DMS79 treated with DMSO at 0.1 percent for 48 hours (cell line): ENCODE results near the gene CHURC1.

Source experiments
- DNase-seq: peaks from one replicate; lab custom pipeline; 2025; lab: John Stamatoyannopoulos, UW

CHURC1 gene

DNA sequence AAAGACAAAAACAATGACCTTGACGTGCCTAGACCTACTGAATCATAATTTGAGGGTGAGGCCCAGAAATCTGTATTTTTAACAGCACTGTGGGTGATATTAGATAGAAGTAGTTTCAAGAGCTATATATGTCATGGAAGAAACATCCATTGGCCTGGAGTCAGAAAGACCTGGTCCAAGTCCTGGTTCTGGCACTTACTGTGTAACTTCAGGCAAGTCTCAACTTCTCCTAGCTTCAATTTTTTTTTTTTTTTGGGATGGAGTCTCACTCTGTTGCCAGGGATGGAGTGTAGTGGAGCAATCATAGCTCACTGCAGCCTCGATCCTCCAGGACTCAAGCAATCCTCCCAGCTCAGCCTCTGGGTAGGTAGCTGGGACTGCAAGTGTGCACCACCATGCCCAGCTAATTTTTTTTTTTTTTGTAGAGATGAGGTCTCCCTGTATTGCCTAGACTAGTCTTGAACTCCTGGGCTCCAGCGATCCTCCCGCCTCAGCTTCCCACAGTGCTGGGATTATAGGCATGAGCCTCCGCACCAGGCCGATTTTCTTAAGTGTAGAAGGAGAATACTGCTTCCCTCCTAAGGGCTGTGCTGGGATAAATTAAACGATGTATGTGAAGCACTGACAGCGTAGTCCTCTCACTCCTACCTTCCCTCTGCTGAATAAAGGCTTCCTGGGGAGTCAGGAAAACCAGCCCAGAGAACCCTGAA lies 42.6 kb downstream of the CHURC1 start:
- no peak for DNase-seq

DNA sequence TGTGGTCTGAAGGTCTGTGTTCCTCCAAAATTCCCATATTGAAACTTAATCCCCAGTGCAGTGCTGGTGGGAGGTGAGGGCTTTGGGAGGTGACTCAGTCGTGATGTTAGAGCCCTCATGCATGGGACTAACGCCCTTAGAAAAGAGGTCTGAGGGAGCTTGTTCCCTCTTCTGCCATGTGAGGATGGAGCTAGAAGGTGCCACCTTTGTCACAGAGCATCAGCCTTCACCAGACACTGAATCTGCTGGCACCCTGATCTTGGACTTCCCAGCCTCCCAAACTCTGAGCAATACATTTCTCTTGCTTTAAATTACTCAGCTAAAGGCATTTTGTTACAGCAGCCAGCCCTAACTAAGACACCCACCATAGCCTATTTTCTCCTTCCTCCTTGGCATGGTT lies 43.9 kb downstream of the CHURC1 start:
- no peak for DNase-seq

DNA sequence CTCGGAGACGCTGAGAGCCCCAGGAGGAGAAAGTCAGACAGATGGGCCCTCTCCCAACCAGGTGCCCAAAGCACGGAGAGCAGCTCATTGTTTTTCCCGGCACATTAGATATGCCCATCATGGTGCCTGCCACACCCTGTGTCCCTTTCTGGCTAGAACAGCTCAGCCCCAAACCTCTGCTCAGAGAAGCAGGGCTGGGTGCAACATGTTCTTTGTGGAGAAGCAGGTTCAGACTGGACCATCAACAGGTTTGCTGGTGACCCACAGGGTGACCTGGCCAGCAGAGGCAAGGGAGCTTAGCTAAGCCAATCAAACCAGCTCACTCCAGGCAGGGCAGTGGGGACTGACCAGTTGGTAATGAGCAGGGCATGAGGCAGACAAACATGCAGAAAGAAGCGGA lies 44.5 kb downstream of the CHURC1 start:
- DNase-seq: no peak

GRCh38 chr14:64960762-64961276 lies 46.6 kb downstream of the CHURC1 start:
- DNase-seq: peak; percentile 96

DNA sequence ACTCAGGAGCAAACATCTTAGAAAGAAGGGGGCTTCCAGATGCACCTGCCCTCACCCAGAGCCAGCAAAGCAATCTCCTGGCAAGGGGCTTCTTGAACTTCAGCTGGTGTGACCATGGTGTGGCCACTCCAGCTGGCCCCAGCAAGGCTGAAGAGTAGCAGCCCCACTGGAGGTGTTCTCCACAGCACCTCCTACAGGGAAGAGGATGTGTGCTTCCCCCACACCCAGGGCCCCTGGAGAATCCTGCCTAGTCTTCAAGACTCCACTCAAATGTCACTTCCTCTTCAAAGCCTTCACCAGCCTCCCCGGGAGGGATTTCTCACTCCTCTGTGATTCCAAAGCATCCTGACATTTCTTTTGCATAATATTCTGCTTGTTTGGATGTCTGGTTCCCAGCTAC lies 49.4 kb downstream of the CHURC1 start:
- DNase-seq: no peak

DNA sequence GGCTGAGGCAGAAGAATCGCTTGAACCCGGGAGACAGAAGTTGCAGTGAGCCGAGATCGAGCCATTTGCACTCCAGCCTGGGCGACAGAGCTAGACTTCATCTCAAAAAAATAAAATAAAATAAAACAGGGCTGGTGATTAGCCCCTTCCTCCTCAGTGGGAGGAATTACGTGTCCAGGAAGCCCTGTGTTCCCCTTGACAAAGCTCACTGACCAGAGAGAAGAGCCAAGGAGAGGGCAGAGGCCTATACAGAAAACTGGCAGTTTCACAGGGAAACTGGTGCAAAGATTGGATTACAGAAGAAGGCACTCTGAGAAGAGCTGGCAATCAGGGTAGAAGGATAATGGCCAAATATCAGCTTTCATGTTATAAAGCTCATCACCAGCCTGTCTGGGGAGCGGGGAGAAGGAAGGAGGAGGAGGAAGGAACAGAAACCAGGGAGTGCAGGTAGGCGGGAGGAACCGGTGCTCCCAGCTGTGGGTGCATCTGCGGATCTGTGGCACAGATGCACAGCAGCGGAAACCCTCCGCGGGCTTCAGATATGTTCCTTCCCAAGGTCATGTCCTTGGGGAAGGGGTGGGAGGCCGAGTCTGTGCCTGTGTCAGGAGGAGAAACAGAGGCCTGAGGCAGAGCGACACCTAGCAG lies 51.2 kb downstream of the CHURC1 start:
- DNase-seq: no peak

- no peak for DNase-seq
Measured at GRCh38 chr14:64966976-64967375, 52.7 kb downstream of the CHURC1 start.

DNA sequence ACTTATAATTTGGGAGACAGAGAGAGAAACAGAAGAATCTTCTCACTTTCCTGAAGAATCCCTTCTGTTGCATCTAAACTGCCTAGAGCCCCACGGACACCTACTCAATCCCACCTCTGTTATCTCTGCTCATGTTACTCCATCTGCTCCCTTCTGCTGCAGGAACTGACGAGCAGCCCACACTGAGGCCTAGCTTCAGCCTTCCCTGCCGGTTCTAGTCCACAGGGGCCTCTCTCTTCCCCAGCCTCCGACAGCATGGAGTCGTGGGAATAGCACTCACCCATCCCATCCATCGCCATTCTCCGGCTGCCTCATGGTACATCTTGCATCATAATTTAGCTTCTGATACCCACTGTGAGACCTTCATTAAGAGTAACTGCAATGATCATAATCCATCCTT lies 53.9 kb downstream of the CHURC1 start:
- no peak for DNase-seq

DNA sequence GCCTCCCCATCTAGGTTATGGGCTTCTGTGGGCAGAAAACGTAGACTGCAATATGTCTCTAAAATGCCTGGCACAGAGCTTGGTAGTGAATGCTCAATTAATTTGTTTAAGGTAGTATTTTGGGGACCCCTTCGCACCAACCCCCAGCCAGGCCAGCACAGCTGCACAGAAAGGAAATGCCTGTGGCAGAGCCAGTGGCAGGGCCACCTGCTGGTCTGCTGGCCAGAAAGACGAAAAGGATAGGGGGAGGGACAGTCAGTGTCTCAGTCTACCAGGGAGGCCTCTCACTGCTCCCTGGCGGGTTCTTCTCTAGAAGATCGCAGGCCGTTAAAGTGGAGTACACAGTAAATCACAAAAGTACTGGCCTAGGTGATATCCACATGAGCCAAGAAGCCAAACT lies 54.4 kb downstream of the CHURC1 start:
- no peak for DNase-seq

DNA sequence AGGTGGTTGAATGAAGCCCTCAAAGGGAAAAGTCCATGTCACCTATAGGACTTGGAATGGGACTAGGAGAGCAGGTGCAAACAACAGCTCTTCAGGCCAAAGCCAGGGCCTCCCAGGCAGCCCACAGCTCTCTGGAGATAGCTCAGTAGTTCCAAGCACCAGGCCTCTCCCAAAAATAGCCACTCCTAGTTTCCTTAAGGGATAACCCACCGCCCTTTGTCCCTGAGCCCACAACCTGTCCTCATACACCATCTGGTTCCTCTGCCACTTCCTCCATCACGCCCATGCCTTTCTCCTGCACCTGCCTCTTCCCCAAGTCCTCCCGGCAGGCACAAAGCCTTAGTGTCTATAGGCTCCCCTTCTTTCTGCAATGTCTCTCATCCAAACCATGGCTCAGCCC lies 55.8 kb downstream of the CHURC1 start:
- DNase-seq: no peak

GRCh38 chr14:64970776-64971477 lies 56.7 kb downstream of the CHURC1 start:
- peak; percentile 42 for DNase-seq

DNA sequence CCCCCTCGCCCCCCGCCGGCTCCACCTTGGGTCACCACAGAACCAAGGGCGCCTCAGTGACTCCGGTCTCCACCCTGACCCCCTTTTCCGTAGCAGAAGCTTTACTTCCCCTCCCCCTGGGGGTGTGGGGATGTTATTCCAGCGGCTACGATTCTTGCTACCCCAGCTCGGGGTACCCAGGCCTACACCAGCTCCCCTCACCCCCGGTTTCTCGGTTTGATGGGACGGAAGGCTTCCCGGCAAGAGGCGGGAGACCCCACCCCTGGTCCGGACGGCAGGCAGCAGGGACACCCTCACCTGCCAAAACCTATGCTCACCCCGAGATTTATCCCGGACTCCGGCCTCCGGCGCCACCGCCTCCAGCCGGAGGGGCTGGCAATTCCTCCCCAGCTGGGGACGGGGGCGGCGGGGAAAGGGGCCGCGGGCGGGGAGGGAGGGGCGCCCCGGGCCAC lies 57.3 kb downstream of the CHURC1 start:
- DNase-seq: no peak

DNA sequence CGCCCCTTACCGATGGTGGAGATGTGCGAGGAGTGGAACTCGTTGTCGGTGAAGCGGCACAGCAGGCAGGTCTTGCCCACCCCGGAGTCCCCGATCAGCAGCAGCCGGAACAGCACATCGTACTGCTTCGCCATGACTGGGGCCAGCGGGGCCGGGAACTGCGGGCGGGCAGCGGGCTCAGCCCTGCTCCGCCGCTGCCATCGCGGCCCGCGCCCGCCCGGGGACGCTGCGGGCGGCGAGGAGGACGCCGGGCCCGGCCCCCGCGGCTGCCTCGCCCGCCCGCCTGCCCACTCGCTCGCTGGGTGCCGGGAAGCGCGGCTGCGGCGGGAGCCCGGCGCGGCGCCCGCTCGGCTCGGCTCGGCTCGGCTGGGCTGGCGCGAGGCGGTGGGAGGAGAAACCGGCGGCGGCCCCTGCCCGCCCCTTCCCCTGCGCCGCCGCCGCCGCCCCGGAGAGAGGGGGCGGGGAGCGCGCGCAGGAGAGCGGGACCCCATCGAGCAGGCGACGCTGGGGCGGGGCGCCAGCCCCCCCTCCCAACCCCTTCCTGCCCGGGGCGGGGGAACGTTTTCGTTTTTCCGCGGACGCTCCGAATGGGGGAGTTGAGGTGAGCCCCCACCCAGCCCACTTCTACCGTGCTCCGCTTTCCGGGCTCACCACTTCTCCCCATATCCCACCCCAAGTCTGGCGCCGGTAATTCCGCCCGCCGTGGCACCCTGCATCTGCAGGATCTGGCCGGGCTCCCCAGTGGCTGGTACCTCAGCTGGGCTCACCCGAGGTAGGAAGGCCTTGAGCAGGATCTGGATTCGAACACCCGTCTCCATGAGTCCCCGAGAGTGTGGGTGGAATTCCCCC lies 57.9 kb downstream of the CHURC1 start, which contains the start of gene RAB15:
TSS of gene RAB15 (minus strand) at position 394 of the 849 bp plus-strand sequence. CDS start at position 134, 260 bp downstream.
- DNase-seq: peak; percentile 71

- no peak for DNase-seq
Measured at GRCh38 chr14:64973026-64973442, 58.8 kb downstream of the CHURC1 start.

- no peak for DNase-seq
Measured at GRCh38 chr14:64973826-64974225, 59.6 kb downstream of the CHURC1 start.

DNA sequence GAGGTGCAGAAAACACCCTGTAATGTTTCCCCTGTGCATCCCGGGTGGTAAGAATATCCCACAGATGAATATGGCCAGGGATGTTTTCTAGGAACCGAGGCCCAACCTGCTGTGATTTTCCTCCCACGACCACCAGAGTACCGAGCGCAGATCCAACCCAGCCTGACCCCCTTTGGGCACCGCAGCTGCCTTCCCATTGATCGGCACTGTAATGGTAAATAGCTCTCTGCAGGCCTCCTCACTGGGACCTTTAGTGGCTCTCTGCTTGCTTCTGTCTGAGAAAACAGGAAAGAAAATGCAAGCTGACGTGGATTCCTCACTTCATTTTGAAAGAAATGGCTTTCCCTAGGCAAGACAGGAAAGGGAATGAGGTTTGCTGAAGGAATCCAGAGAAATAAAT lies 60.3 kb downstream of the CHURC1 start:
- no peak for DNase-seq

DNA sequence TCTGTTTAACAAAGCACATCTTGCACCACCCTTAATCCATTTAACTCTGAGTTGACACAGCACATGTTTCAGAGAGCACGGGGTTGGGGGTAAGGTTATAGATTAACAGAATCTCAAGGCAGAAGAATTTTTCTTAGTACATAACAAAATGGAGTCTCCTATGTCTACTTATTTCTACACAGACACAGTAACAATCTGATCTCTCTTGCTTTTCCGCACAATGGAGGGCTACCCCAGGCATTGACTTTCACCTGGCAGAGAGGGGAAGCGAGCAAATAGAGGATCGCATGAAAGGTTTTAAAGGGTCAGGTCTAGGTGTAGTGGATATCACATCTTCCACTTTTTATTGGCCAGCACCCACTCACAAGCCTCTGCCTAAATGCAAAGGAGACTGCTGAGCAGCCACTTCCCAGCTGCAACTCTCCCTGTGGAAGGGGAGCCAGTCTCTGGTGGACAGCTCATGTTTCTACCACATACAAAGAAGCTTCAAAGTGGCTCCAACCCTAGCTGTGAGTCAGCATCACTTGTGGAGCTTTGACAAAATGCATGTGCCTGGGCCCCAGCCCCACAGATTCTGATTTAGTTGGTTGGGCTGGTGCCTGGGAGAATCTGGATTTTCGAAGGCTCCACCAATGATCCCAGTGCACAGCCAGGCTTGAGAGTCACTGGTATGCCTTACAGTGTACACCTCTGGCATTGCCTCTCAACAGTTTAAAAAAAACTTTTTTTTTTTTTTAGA lies 65.2 kb downstream of the CHURC1 start:
- DNase-seq: peak; percentile 64

DNA sequence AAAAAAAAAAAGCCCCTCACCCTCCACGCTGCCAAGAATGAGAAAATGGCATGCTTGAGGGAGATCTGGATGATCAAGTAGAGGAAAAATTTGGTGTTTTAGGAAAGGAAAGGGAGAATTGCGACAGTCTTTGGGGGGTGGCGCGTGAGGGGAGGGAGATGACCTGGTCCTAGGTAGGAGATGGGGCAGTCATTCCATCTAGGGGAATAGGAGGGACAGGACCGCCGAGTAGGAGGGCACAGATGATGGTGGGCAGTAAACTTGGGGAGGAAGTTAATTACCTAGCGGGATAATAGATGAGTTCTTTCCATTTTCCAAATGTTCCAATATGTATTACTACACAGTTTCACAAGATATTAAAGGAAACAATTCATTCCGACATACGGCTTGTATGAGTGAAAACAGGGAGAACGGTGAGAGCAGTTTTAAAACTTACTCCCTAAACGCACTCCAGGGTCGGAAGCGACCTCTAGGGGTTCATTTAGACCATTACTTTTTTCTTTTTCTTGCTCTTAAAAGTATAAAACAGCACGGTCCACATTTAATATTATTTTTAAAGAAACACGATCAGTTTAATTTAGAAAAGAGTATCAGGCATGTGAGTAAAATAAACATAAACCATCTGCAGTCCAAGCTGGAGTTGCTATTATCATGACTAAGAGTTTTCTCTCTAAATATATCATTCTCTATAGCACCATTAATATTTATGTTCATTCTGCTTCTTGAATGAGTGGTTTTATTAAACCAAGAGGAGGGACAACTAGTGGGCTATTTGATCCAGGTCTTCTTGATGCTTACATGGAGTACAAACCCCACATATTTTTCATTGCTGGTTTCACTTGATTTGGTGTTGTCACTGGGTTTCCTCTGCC lies 69.4 kb downstream of the CHURC1 start:
- peak; percentile 76 for DNase-seq
